ENCODE measurements around the gene OR52E8. TPM values are rescaled to one million over a fixed set of nuclear protein-coding genes. Genes with fewer than 3 reads are reported as not detected.

The OR52E8 gene
- total and polyA plus RNA-seq, 7 donors, result not detected

DNA sequence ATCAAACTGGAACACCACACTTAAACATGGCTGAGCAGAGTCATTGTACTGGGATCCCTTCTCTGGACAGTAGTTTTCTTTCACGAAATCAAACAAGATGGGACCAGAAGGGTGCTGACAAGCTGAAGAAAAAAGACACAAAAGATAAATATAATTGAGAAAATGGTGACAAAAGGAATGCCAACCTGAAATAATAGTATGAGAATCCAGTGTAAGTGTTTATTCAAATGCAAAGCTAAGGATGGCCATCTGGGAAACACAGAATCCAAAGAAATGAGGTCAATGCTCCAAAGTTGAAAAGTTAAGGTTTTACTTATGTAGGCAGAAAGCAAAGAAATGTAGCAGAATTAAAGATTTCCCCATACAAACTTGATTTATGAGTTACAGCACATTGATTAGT lies 30.2 kb upstream of the OR52E8 start:
- Histone ChIP-seq H3K4me1 (no peaks in the 10 kb centered on the region), H3K9me3 (no peaks in the 10 kb centered on the region), H3K27me3 (no peaks in the 10 kb centered on the region), H3K27ac (no peak overlapping the region), H3K4me3 (no peak overlapping the region), H3K36me3 (no peaks in the 10 kb centered on the region)
- intact Hi-C loops (cut with DNase I), result no loop called here
- no peak for DNase-seq
- 76 to 84% methylated on average over 1 of the region's 1 CpG for WGBS, 2 donors
- TF ChIP-seq, protein P1, sequence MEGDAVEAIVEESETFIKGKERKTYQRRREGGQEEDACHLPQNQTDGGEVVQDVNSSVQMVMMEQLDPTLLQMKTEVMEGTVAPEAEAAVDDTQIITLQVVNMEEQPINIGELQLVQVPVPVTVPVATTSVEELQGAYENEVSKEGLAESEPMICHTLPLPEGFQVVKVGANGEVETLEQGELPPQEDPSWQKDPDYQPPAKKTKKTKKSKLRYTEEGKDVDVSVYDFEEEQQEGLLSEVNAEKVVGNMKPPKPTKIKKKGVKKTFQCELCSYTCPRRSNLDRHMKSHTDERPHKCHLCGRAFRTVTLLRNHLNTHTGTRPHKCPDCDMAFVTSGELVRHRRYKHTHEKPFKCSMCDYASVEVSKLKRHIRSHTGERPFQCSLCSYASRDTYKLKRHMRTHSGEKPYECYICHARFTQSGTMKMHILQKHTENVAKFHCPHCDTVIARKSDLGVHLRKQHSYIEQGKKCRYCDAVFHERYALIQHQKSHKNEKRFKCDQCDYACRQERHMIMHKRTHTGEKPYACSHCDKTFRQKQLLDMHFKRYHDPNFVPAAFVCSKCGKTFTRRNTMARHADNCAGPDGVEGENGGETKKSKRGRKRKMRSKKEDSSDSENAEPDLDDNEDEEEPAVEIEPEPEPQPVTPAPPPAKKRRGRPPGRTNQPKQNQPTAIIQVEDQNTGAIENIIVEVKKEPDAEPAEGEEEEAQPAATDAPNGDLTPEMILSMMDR (IDR thresholded peaks at IDR 0.05), result no peak
- TF ChIP-seq POLR2A (IDR thresholded peaks at IDR 0.05), result no peak
- TF ChIP-seq EP300 (IDR thresholded peaks at IDR 0.05), result no peak
- TF ChIP-seq POLR2AphosphoS5 (IDR thresholded peaks at IDR 0.05), result no peak

GRCh38 chr11:5887172-5887571 lies 29.7 kb upstream of the OR52E8 start:
- H3K36me3 ChIP-seq, result no peaks in the 10 kb centered on the region
- 63 to 75% methylated on average over 3 of the region's 3 CpGs for WGBS, 2 donors
- TF ChIP-seq POLR2A (IDR thresholded peaks at IDR 0.05), result no peak
- TF ChIP-seq EP300 (IDR thresholded peaks at IDR 0.05), result no peak
- TF ChIP-seq, protein P1 (IDR thresholded peaks at IDR 0.05), result no peak
- TF ChIP-seq POLR2AphosphoS5 (IDR thresholded peaks at IDR 0.05), result no peak
- H3K4me3 ChIP-seq, result no peak overlapping the region
- no peak for DNase-seq
- H3K27me3 ChIP-seq, result no peaks in the 10 kb centered on the region
- intact Hi-C loops (cut with DNase I), result no loop called here
- H3K9me3 ChIP-seq, result no peaks in the 10 kb centered on the region
- no peak overlapping the region for H3K27ac ChIP-seq
- no peaks in the 10 kb centered on the region for H3K4me1 ChIP-seq

DNA sequence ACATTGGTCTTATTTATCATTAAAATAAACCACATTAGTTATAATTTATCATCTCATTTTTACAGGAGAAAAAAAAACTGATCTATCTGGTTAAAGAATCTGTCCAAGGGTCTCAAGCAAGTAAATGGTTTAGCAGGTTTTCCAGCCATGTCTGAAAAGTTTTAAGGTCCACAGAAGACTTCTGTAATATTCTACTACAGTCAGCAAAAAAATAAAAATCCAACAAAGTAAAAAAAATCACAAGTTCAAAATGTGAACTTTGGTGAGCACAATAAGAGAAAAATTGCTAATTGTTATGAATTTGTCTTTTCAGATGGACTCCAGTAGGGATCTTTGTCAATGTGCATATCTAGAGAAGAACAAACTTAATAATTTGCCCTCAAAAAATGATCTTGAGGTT lies 24.3 kb upstream of the OR52E8 start:
- TF ChIP-seq POLR2A (IDR thresholded peaks at IDR 0.05) (no peak), POLR2AphosphoS5 (IDR thresholded peaks at IDR 0.05) (no peak), EP300 (IDR thresholded peaks at IDR 0.05) (no peak)
- TF ChIP-seq, protein P1 (IDR thresholded peaks at IDR 0.05), result no peak
- Histone ChIP-seq H3K4me1 (no peaks in the 10 kb centered on the region), H3K27ac (no peak overlapping the region), H3K27me3 (no peaks in the 10 kb centered on the region), H3K9me3 (no peaks in the 10 kb centered on the region), H3K36me3 (no peaks in the 10 kb centered on the region), H3K4me3 (no peak overlapping the region)
- DNase-seq, result no peak
- intact Hi-C loops (cut with DNase I), result no loop called here

DNA sequence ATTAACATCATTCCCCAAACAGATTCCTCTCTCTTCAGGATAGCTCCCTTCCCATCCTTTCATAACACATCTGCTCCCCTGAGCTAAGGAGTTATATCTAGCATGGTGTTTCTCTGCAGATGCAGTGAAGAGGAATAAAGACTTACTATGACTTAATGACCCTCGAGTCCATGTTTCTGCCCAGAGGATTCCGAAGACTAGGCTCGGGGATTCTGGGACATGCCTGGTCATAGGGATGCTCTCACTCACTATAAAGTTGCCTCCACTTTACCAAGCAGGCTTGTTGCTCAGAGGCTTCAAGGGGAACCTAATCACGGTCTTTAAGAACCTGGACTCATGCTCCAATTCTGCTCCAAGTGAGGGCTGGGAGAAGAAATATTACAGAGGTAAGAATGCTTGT lies 22.8 kb upstream of the OR52E8 start, which contains the start of gene OR52E4:
TSS of gene OR52E4 (plus strand) at position 301 of the 400 bp plus-strand sequence. CDS start 3,664 bp downstream, outside the sequence.
- WGBS, 2 donors, result 75 to 87% methylated on average over 4 of the region's 4 CpGs
- intact Hi-C loops (cut with DNase I), result no loop called here
- TF ChIP-seq POLR2AphosphoS5 (IDR thresholded peaks at IDR 0.05) (no peak), POLR2A (IDR thresholded peaks at IDR 0.05) (no peak), EP300 (IDR thresholded peaks at IDR 0.05) (no peak)
- TF ChIP-seq, protein P1 (IDR thresholded peaks at IDR 0.05), result no peak

GRCh38 chr11:5878564-5878963 lies 21.1 kb upstream of the OR52E8 start:
- no peak overlapping the region for H3K27ac ChIP-seq

More for the DNA sequence above, 22.8 kb upstream of the OR52E8 start, which contains the start of gene OR52E4:
- no peaks in the 10 kb centered on the region for H3K27me3 ChIP-seq
- H3K4me1 ChIP-seq, result no peaks in the 10 kb centered on the region
- H3K9me3 ChIP-seq, result no peaks in the 10 kb centered on the region
- H3K4me3 ChIP-seq, result no peak within 1 kb of the TSS
- no peak within 1 kb of the TSS for H3K27ac ChIP-seq
- no peaks in the 10 kb centered on the region for H3K36me3 ChIP-seq
- no peak for DNase-seq

More at GRCh38 chr11:5878564-5878963, 21.1 kb upstream of the OR52E8 start:
- Histone ChIP-seq H3K36me3 (no peaks in the 10 kb centered on the region), H3K27me3 (no peaks in the 10 kb centered on the region), H3K4me3 (no peak overlapping the region), H3K9me3 (no peaks in the 10 kb centered on the region), H3K4me1 (no peaks in the 10 kb centered on the region)
- no peak for TF ChIP-seq POLR2AphosphoS5 (IDR thresholded peaks at IDR 0.05)
- TF ChIP-seq EP300 (IDR thresholded peaks at IDR 0.05), result no peak
- TF ChIP-seq, protein P1 (IDR thresholded peaks at IDR 0.05), result no peak
- no peak for TF ChIP-seq POLR2A (IDR thresholded peaks at IDR 0.05)
- 78 to 86% methylated on average over 2 of the region's 2 CpGs for WGBS, 2 donors
- no peak for DNase-seq
- intact Hi-C loops (cut with DNase I), result no loop called here
